ENCODE data around the gene AP3S1. TPM values are rescaled to one million over a fixed set of nuclear protein-coding genes. Genes with fewer than 3 reads are reported as not detected.
"Not testable (repeated sequence)": the region's sequence is repeated elsewhere in the genome, so short reads cannot be mapped to it uniquely, and the experiment has no call there.

Gene AP3S1
- total RNA-seq, result 88.6 TPM

GRCh38 chr5:115841382-115842088 is at the start of gene AP3S1, which contains the start of gene ATG12:
TSS of gene AP3S1 (plus strand) at chr5:115841935. CDS start at chr5:115842038, 103 bp downstream.
TSS of gene ATG12 (minus strand) at chr5:115841565. CDS start at chr5:115841552, 13 bp downstream.
- peak; percentile 98 for ATAC-seq

- no peak for ATAC-seq
Observed at GRCh38 chr5:115795700-115796099, 46.0 kb upstream of the AP3S1 start.

- no peak for ATAC-seq
Observed at GRCh38 chr5:115796656-115797055, 45.1 kb upstream of the AP3S1 start.

GRCh38 chr5:115798252-115798651 is 43.5 kb upstream of the AP3S1 start:
- no peak for ATAC-seq

- no peak for ATAC-seq
Observed at GRCh38 chr5:115800108-115800507, 41.6 kb upstream of the AP3S1 start.

- no peak for ATAC-seq
Observed at GRCh38 chr5:115801152-115801551, 40.6 kb upstream of the AP3S1 start.

- ATAC-seq, result no peak
Observed at GRCh38 chr5:115801984-115802383, 39.8 kb upstream of the AP3S1 start.

- ATAC-seq, result no peak
Observed at GRCh38 chr5:115806986-115807653, 34.6 kb upstream of the AP3S1 start.

GRCh38 chr5:115807654-115808052 is 34.1 kb upstream of the AP3S1 start:
- no peak for ATAC-seq

GRCh38 chr5:115808066-115808465 is 33.7 kb upstream of the AP3S1 start:
- ATAC-seq, result not testable (repeated sequence)

GRCh38 chr5:115809946-115810345 is 31.8 kb upstream of the AP3S1 start:
- ATAC-seq, result no peak

- no peak for ATAC-seq
Observed at GRCh38 chr5:115810761-115811160, 31.0 kb upstream of the AP3S1 start.

- no peak for ATAC-seq
Observed at GRCh38 chr5:115811406-115811805, 30.3 kb upstream of the AP3S1 start.

GRCh38 chr5:115812372-115812771 is 29.4 kb upstream of the AP3S1 start:
- no peak for ATAC-seq

GRCh38 chr5:115813719-115814118 is 28.0 kb upstream of the AP3S1 start:
- ATAC-seq, result no peak

GRCh38 chr5:115815006-115815692 is 26.6 kb upstream of the AP3S1 start:
- ATAC-seq, result no peak

GRCh38 chr5:115815693-115816225 is 26.0 kb upstream of the AP3S1 start:
- ATAC-seq, result no peak

- peak; percentile 33 for ATAC-seq
Observed at GRCh38 chr5:115816226-115817081, 25.3 kb upstream of the AP3S1 start, which contains the start of gene CDO1. TSS of gene CDO1 (minus strand) at chr5:115816659. CDS start at chr5:115816397, 262 bp downstream.

- ATAC-seq, result no peak
Observed at GRCh38 chr5:115817386-115817785, 24.3 kb upstream of the AP3S1 start.

- ATAC-seq, result no peak
Observed at GRCh38 chr5:115818821-115819220, 22.9 kb upstream of the AP3S1 start.

- ATAC-seq, result no peak
Observed at GRCh38 chr5:115820846-115821245, 20.9 kb upstream of the AP3S1 start.

- ATAC-seq, result not testable (repeated sequence)
Observed at GRCh38 chr5:115824983-115825382, 16.8 kb upstream of the AP3S1 start.
